GM12865 (cell line): Measurements from ENCODE around the gene PTPRN2.
A peak's percentile ranks its signal among the peaks of the same experiment; 100 is the strongest.

Source experiments
- DNase-seq: peaks from one replicate; pipeline ENCODE4 v3.0.0; 2010; ENCODE audit warnings: low read depth
- H3K4me3 ChIP-seq: 2 replicates; pipeline ENCODE4 v1.5.1; 2011; ENCODE audit warnings: mild to moderate bottlenecking, low read depth, low read length, control low read depth
- CTCF ChIP-seq: IDR thresholded peaks from 2 replicates; pipeline ENCODE4 v1.5.1; 2011; ENCODE audit warnings: low read length, control low read depth, low read depth, inconsistent platforms; ENCODE audit not compliant: insufficient read depth; ENCODE audit errors: missing control alignments

PTPRN2 gene

DNA sequence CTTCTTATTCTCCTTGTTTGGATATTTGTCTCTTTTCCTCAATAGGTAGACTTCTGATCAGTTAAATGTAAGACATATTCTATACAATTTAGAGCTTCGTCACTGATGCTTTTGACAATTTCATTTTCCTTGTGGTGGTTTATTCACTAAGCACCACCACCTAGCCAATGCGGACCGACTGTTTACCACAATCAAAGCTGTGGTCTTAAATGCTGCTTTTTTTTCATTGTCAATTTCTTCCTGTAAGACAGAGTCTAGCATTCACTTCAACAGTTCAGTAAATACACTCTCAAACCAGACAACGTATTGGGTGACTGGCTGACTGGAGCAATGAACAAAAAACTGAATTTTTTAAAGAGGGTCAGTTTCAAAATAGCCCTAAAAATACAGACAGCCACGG is 1011.8 kb downstream of the PTPRN2 start:
- no peak for DNase-seq
- no peak for TF ChIP-seq CTCF
- no peak overlapping the region for H3K4me3 ChIP-seq

GRCh38 chr7:157574914-157575586 is 1012.6 kb downstream of the PTPRN2 start:
- no peak overlapping the region for H3K4me3 ChIP-seq
- no peak for DNase-seq
- no peak for TF ChIP-seq CTCF

- no peak overlapping the region for H3K4me3 ChIP-seq
- no peak for DNase-seq
- no peak for TF ChIP-seq CTCF
Observed at GRCh38 chr7:157574120-157574825, 1013.4 kb downstream of the PTPRN2 start.

GRCh38 chr7:157573244-157573643 is 1014.4 kb downstream of the PTPRN2 start:
- no peak overlapping the region for H3K4me3 ChIP-seq
- no peak for TF ChIP-seq CTCF
- DNase-seq, result no peak

GRCh38 chr7:157572622-157573021 is 1015.0 kb downstream of the PTPRN2 start:
- no peak overlapping the region for H3K4me3 ChIP-seq
- TF ChIP-seq CTCF, result no peak
- DNase-seq, result no peak

DNA sequence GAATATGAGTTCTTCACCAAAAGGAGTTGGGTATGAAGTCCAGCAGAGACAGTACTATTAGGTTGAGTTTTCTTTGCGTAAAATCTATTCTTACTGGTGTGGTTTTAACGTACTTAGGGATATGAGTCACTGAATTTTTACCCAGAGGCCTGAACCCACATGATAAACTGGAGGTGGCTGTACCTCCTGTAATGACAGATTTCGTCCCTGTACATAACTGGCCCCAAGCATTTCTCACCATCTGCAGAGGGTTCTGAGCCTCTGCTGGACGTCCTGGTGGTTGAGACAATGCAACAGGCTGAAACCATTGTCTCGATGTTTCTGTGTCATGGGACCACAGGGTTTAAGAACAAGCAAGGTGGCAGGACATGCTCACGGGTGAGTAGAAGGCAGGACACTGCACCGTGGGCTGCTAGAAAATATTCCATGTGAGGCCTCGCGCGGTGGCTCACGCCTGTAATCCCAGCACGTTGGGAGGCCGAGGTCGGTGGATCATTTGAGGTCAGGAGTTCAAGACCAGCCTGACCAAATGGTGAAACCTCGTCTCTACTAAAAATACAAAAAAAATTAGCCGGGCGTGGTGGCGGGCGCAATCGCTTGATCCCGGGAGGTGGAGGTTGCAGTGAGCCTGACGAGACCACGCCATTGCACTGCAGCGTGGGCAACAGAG is 1017.0 kb downstream of the PTPRN2 start:
- peak; percentile 32 for DNase-seq
- no peak overlapping the region for H3K4me3 ChIP-seq

More for the DNA sequence above, 1017.0 kb downstream of the PTPRN2 start:
- TF ChIP-seq CTCF, result no peak
